DMS153 treated with DMSO at 0.1 percent for 48 hours (cell line): ENCODE measurements around the gene MRAP.

ENCODE experiments used
- DNase-seq: peaks from one replicate; lab custom pipeline; 2025; ENCODE audit not compliant: unreplicated experiment; lab: John Stamatoyannopoulos, UW

The MRAP gene

DNA sequence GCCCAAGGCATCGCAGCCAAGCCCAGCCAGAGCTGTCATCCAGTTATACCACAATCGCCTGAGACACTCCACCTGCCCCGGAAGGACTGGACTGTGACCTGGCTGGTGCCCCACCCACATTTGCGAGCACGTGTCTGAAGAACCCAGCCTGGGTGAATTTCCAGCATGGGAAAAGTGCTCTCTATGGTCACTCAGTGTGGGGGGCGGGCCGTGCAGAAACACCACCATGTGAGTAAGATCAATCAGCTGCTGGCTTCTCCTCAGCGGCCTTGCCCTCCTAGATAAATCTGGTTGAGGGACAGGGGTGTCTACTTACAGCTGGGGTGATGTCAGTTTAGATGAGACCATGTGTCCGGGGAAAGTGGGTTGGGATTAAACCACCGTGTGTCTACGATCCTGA, 49.3 kb downstream of the MRAP start:
- DNase-seq = no peak

DNA sequence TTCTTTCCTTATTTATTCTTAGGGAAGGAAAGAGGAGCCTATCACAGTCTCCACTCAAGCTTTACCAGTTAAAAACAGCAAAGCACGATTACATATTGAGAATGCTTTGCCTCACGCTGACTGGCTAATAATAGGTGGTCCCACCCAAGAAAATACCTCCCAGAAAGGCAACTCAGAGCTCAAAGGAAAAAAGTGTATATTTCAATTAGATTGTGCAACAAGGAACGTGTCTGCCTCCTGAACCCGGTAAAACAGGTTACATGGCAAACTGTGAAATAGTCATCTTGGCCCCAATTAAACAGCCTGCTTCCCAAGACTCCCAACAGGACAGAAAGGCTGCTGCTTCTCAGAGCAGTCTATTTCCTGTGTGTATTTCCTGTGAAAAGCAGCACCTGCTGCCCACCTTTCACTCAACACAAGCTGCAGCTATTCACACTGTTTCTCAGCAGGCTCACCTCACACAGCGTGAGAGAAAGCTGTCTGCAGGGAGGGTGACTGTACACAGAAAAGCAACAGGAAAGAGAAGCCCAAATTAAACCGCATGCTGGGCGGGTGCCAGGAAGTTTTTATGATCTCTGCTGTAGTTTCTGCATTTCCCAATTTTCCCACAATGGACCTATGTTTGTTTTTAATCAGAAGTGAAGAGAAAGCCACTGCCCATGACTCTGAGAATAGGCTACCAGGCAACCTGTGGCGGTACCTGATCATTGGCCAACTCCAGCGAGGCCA, 50.1 kb downstream of the MRAP start:
- no peak for DNase-seq

DNA sequence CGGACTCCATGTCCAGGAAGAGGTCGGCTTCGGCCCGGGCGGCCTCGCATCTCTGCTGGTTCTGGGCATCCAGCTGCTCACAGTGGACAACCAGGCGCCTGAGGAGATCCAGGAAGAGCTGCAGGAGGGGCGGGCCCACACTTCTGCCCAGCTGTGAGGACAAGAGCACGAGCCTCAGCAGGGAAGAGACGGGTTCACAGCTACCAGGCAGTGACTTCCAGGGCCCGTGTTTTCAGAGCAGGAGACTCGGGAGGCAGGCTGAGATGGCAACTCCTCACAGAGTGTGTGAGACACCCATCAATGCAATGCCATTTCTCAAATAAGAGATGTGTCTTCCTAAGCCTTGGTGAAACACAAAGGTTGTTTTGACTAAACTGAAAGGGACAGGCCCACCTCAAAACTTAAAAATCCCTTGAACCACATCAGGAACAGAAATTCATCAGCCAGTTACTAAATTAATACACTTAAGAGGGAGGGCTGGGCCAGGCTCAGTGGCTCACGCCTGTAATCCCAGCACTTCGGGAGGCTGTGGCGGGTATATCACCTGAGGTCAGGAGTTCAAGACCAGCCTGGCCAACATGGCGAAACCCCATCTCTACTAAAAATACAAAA, 50.8 kb downstream of the MRAP start:
- DNase-seq = no peak

DNA sequence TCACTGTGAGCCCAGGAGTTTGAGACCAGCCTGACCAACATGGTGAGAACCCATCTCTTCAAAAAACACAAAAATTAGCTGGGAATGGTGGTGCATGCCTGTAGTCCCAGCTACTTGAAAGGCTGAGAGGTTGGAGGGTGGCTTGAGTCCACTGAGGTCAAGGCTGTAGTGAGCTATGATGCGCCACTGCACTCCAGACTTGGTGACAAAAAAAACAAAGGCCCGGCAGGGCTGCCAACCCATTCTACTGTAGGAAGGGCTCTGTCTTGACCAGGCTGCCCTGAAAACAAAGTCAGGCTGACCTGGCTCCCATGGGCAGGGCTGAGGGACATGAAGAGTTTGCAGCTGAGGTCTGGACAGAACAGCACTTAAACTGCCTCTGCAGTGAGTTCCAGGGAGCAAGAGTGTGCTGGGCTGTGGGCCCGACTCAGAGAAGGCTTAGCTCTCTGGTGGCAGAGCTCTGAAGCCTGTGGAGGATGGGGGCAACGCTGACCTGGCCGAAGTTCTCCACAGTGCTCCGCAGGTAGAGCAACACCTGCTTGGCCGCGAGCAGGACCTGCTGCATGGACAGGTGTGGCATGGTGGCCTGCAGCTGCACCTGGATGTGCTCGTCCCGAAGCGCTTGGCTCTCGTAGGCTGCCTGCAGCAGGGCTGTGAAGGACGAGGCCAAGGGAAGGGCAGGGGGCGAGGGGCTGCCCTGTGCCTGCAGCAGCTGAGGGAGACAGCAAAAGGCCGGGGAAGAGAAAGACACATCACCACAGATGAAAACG, 51.7 kb downstream of the MRAP start:
- DNase-seq = no peak

DNA sequence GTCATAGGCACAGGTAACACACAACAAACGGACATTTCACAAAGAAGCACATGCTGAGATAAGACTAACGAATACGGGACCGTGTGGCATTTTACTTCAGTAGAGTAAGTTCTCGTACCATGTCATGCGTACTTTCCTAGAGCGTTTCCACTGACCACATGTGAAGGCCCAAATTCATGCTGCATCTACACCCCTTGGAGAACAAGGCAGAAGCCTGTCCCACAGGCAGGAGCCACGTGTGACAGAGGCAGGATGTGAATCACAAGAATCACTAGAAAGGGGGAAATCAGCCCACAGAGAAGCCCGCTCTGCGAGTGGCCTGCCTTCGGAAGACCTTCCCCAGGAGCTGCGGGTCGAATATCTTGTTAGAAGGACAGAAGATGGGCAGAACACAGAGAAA, 52.3 kb downstream of the MRAP start:
- no peak for DNase-seq

DNA sequence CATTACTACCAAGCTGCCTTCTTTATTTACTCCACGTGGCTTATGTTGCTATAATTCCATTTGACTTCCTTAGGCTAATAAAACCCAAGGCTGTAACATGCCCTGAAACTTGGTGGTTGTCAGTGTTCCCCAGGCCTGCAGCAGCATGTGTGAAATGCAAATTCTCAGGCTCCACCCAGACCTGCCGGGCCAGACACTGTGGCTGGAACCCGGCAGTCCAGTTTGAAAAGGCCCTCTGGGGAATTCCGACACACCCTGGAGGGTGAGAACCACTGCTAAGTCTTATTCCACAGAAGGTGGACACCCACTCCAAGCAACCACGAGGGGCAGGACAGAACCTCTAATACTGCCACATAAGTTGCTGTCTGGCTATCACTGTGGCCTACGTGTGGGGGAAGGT, 52.8 kb downstream of the MRAP start:
- DNase-seq = no peak

DNA sequence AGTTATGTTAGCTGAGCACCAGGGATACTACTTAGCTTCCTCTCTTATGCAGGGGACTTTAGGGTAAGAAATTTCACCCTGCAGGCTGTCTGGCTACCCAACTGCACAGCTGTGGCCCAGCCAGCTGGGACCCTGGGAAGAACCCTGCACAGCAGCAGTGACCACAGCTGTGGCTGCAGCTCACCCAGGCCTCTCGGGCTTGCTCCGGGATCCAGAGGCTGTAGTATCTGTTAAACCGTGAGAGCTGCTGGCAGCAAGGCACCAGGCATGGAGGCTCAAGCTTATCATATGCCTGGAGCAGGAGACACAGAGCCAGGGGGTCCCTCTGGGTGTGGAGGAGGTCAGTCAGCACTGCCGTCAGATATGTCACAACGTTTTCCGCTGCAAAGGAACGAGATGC, 53.9 kb downstream of the MRAP start:
- no peak for DNase-seq

DNA sequence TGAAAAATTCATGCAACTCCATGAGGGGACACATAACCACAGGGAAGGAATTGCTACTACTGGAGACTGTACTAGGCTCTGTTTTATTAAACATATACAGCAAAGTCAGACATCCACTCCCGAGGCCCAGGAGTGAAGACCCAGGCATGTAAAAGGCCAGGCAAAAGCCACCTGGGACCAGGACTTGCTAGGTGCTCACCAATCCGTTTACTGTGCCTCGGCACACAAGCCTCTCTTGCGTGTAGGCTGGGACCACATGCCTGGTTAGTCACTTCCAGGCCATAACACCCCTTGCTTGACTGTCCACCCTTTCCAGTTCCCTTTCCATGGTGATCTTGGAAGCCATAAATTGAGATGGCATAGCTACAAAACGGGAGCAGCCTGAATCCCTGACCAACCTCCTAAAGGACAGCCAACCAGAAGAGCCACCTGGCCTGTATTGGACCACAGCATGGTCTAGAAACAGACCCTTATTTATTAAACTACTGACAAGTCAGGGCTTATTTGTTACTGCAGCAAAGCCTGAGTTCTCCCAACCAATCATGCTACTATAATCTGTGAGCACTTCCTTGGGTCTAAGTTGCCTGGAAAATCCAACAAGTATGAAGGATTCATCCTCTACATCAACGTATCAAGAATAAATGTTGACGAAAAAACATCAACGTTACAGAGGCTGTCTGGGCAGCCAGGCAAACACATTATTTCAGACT, 54.5 kb downstream of the MRAP start:
- DNase-seq = no peak

DNA sequence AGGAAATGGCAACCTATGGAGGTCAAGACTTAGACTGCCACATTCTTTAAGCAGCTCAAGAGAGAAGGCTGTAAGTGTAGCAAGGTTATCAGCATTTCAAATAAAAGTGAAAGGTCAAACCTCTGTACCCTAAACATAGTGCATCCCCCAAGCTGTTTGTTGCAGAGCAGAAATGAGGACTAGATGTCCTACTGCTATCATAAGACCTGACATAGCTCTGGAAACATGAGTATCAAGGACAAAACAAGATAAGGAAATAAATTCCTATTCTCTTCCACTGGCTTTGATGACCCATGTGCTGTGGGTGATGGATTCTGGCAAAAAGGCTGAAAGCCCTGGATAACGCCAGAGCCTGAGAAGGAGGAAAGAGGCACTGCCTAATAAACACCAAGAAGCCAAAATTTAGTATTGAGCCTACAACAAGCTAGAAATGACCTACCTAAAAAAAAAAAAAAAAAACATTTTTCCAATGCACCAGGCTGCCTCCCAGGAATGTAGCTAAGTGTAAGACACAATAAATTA, 58.3 kb downstream of the MRAP start:
- no peak for DNase-seq

DNA sequence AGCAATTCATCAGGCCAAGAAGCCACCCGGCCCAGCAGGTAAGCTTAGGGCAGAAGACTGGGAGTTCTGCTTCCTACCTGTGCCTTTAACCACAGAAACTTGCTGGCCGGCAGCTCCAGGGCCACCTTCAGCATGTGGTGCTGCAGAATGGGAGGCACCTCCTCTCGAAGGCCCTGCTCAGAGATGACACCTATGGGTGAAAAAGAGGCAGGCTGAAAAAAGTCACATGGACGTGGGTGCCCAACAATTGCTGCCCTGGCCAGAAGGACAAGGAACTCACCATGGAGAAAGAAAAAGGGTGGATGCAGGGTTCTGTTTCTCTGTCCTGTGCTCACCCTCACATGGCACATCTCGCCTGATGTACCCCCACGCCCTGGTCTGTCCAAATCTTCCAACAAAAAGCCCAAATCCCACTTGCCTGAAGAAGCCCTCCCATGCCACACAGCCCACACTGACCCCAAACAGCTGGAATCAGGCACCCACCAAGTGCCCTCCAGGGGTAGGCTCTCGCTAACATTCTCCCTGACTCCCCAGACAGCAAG, 61.1 kb downstream of the MRAP start:
- DNase-seq = no peak

DNA sequence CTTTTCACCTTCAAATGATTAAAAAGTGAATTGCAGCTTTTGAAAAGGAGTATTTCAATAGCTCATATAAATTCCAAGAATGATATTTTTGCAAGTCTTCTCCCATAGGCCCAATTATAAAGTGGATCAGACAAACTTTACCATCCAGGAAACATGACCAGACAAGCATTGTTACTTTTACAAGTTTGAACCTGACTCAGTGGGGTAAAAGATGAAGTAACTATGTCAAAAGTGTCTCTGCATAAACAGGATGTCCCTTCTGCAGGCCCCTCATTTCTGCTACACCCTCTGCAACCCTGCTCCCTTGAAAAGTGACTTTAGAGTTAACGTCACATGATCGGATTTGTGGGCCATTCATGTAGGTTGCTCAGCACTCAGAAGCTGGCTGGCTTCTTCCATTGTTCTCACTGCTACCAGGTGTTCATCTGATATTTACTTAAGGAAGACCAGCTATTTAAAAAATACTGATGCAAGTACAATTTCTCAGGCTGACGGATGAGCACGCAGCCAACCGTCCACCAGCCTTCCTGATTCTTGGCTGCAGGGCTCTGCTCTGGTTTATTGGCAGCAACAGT, 61.8 kb downstream of the MRAP start:
- no peak for DNase-seq
